B cell (primary cell): ENCODE results near the gene MYL12B. TPM values are rescaled to one million over a fixed set of nuclear protein-coding genes. Genes with fewer than 3 reads are reported as not detected.

Source experiments
- ATAC-seq: fragments of 200-7000 bp; cut with Tn5 transposase; one replicate; pipeline ENCODE4 v1.10.0; 2021; ENCODE audit warnings: low read depth, mild to moderate bottlenecking, moderate number of reproducible peaks, moderate library complexity
- CTCF ChIA-PET: fragments of 350-600 bp; sonication (Branson Sonifier 250); formaldehyde crosslinking; loops from one replicate; lab custom pipeline; 2021; ENCODE audit warnings: antibody characterized with exemption, inconsistent platforms; lab: Charles Lee
- POLR2A ChIA-PET: fragments of 350-600 bp; sonication (Branson Sonifier 250); formaldehyde crosslinking; loops from one replicate; lab custom pipeline; 2021; ENCODE audit warnings: antibody characterized with exemption; lab: Charles Lee
- DNase-seq: peaks from one replicate; pipeline ENCODE4 v3.0.0; 2013
- H2AFZ ChIP-seq: 2 replicates; pipeline ENCODE4 v1.6.1; 2012; ENCODE audit warnings: mild to moderate bottlenecking, low read depth, low read length; ENCODE audit not compliant: insufficient read depth, poor library complexity, severe bottlenecking
- H3K27ac ChIP-seq, 2 donors: 1 replicate in 1 of 2; 2 replicates in 1 of 2; pipeline ENCODE4 v1.5.1; 2012 to 2013; ENCODE audit warnings: low read length in 2 of 2, mild to moderate bottlenecking in 2 of 2, moderate library complexity in 1 of 2
- H3K27me3 ChIP-seq, 4 experiments: fragments of 200-600 bp in 1 of 4; sonication (generic) in 1 of 4; replicated peaks in 1 of 4; 1 replicate in 2 of 4; 2 replicates in 2 of 4; pipeline versions ENCODE4 v1.6.1 to v1.7.0; 2013 to 2016; ENCODE audit warnings: low read length in 3 of 4, mild to moderate bottlenecking in 2 of 4, mixed read lengths in 1 of 4, moderate library complexity in 1 of 4; ENCODE audit not compliant: insufficient read depth in 4 of 4, control insufficient read depth in 3 of 4; ENCODE audit errors: control extremely low read depth in 1 of 4
- H3K36me3 ChIP-seq, 2 experiments: replicated peaks in 1 of 2; 1 replicate in 1 of 2; 2 replicates in 1 of 2; pipeline versions ENCODE4 v1.6.1 to v1.7.1; 2013; ENCODE audit warnings: low read length in 1 of 2; ENCODE audit not compliant: insufficient read depth in 2 of 2, control insufficient read depth in 1 of 2; ENCODE audit errors: control extremely low read depth in 1 of 2, extremely low read depth in 1 of 2
- H3K4me1 ChIP-seq, 2 donors: fragments of 200-600 bp in 1 of 2; sonication (generic) in 1 of 2; 1 replicate in 1 of 2; 2 replicates in 1 of 2; pipeline versions ENCODE4 v1.5.1 to v1.6.1; 2013 to 2017; ENCODE audit warnings: low read length in 2 of 2; ENCODE audit not compliant: control insufficient read depth in 2 of 2, insufficient read depth in 2 of 2
- H3K4me2 ChIP-seq: replicated peaks from 2 replicates; pipeline ENCODE3; 2012; ENCODE audit warnings: mild to moderate bottlenecking, low read depth, low read length; ENCODE audit not compliant: poor library complexity, severe bottlenecking
- H3K4me3 ChIP-seq, 5 experiments: fragments of 200-600 bp in 1 of 5; sonication (generic) in 1 of 5; 1 replicate in 3 of 5; 2 replicates in 2 of 5; pipeline versions ENCODE4 v1.5.1 to v1.7.0; 2011 to 2016; ENCODE audit warnings: low read length in 4 of 5, mild to moderate bottlenecking in 4 of 5, low read depth in 2 of 5, control low read depth in 1 of 5, moderate library complexity in 1 of 5; ENCODE audit not compliant: insufficient read depth in 1 of 5; ENCODE audit errors: control extremely low read depth in 1 of 5, extremely low read depth in 1 of 5
- H3K79me2 ChIP-seq: fragments of 200-600 bp; sonication (generic); one replicate; pipeline ENCODE4 v1.6.0; 2016; ENCODE audit warnings: low read length; ENCODE audit not compliant: control insufficient read depth, insufficient read depth
- H3K9ac ChIP-seq: fragments of 200-600 bp; sonication (generic); 2 replicates; pipeline ENCODE4 v1.6.1; 2017; ENCODE audit warnings: mild to moderate bottlenecking, low read length, moderate library complexity
- H3K9me3 ChIP-seq, 3 donors: one replicate each; pipeline versions ENCODE4 v1.6.1 to v1.7.1; 2013; ENCODE audit warnings: low read length in 2 of 3; ENCODE audit not compliant: control insufficient read depth in 2 of 3, insufficient read depth in 1 of 3; ENCODE audit errors: control extremely low read depth in 1 of 3
- H4K20me1 ChIP-seq: 2 replicates; pipeline ENCODE4 v1.6.0; 2012; ENCODE audit warnings: mild to moderate bottlenecking, low read length; ENCODE audit not compliant: insufficient read depth, control insufficient read depth, poor library complexity, severe bottlenecking
- H3K27ac Mint-ChIP-seq: one replicate; pipeline ENCODE4 v1.8.0; 2021; ENCODE audit warnings: mixed read lengths
- H3K27me3 Mint-ChIP-seq: one replicate; pipeline ENCODE4 v1.8.0; 2021; ENCODE audit warnings: mixed read lengths
- H3K4me1 Mint-ChIP-seq: one replicate; pipeline ENCODE4 v1.8.0; 2021; ENCODE audit warnings: mixed read lengths
- H3K4me3 Mint-ChIP-seq: one replicate; pipeline ENCODE4 v1.8.0; 2021; ENCODE audit warnings: mixed read lengths
- H3K9me3 Mint-ChIP-seq: one replicate; pipeline ENCODE4 v1.8.0; 2022; ENCODE audit warnings: mixed read lengths; ENCODE audit not compliant: insufficient read depth
- CTCF ChIP-seq: fragments of 200-600 bp; IDR thresholded peaks from one replicate; pipeline ENCODE4 v1.8.0; 2022; ENCODE audit warnings: antibody characterized with exemption, mild to moderate bottlenecking
- EZH2 ChIP-seq: IDR thresholded peaks from 2 replicates; pipeline ENCODE4 v1.6.1; 2012; ENCODE audit warnings: borderline replicate concordance, low read depth, mild to moderate bottlenecking, moderate library complexity, low read length; ENCODE audit not compliant: insufficient read depth, poor library complexity, severe bottlenecking
- WGBS: methylation state at CpG from one replicate; pipeline ENCODE4 v1.1.5; 2013; ENCODE audit warnings: missing lambda C conversion rate; ENCODE audit not compliant: insufficient coverage; 5-methylcytosine and 5-hydroxymethylcytosine counted together
- intact Hi-C: fragments of 100-400 bp; cut with micrococcal nuclease; formaldehyde crosslinking; loops from one replicate; pipeline ENCODE4 v1.10.0; 2022
- polyA plus RNA-seq: library from polyadenylated mRNA; depleted of rRNA; stranded (reverse); fragments of >200 nt; gene quantifications from 2 replicates; pipeline ENCODE4 v1.2.3, GENCODE V29; 2012
- total RNA-seq, 2 donors: library from RNA; stranded (reverse); fragments of 120-200 nt in 1 of 2; gene quantifications; 1 replicate in 1 of 2; 2 replicates in 1 of 2; pipeline versions ENCODE4 v1.2.3 to v1.2.4, GENCODE V29; 2013 to 2022

The MYL12B gene
- total and polyA plus RNA-seq, 2 donors (not counting 1 experiment from before 2014, with no cell fraction given): 127 to 139 TPM

GRCh38 chr18:3281456-3282400, 19.8 kb downstream of the MYL12B start:
- H3K9me3 Mint-ChIP-seq: no peaks in the 10 kb centered on the region
- WGBS: 100% methylated on average over 1 of the region's 2 CpGs
- peak; percentile 48 for ATAC-seq
- no peak overlapping the region for H3K4me3 ChIP-seq
- no peak overlapping the region for H3K27ac ChIP-seq
- H3K9me3 ChIP-seq: peaks cover 1 to 9% (median 8%) of the 10 kb centered on the region in 3 donors
- ChIA-PET POLR2A (interaction anchor here (1.1 kb wide), 1 partner anchor 385 kb away, joined by 3 read pairs; no protein-coding TSS in a partner anchor), CTCF (interaction anchor here (0.6 to 15.0 kb wide), 25 partner anchors 10 to 713 kb away, joined by 3 to 430 read pairs (median 4); no protein-coding TSS in a partner anchor)
- no peaks in the 10 kb centered on the region for H3K27me3 Mint-ChIP-seq
- H3K9ac ChIP-seq: no peak overlapping the region
- no peak for TF ChIP-seq EZH2
- peak; percentile 89 for TF ChIP-seq CTCF
- H3K27me3 ChIP-seq: no peaks in the 10 kb centered on the region
- H3K27ac Mint-ChIP-seq: no peak overlapping the region
- no peak overlapping the region for H3K4me2 ChIP-seq
- H3K36me3 ChIP-seq: peaks cover 0 to 7% of the 10 kb centered on the region in 2 experiments
- H2AFZ ChIP-seq: no peak overlapping the region
- H3K4me1 Mint-ChIP-seq: peaks cover 29% of the 10 kb centered on the region
- H3K4me3 Mint-ChIP-seq: no peak overlapping the region
- no peaks in the 10 kb centered on the region for H3K79me2 ChIP-seq
- peaks cover 22 to 27% of the 10 kb centered on the region in 2 donors for H3K4me1 ChIP-seq
- DNase-seq: peak; percentile 85
- no peaks in the 10 kb centered on the region for H4K20me1 ChIP-seq
- intact Hi-C loops: loop anchor here (1.0 to 5.0 kb wide), 7 partner anchors 16 to 713 kb away; no protein-coding TSS in a partner anchor
